HFF-Myc (cell line): Measurements from ENCODE around the gene ANGPTL2.

Source experiments
- DNase-seq: peaks from one replicate; pipeline ENCODE4 v3.0.0-alpha.2; 2011; ENCODE audit warnings: low read depth; ENCODE audit errors: extremely low read depth
- H3K4me3 ChIP-seq: replicated peaks from 2 replicates; pipeline ENCODE4 v1.5.1; 2011; ENCODE audit warnings: low read depth, mild to moderate bottlenecking, control low read depth, low read length
- TF ChIP-seq, protein P1 (sequence below): IDR thresholded peaks from 2 replicates; pipeline ENCODE4 v1.5.1; 2012; ENCODE audit warnings: mild to moderate bottlenecking, low read depth, low read length, control low read depth; ENCODE audit errors: missing control alignments

The ANGPTL2 gene

DNA sequence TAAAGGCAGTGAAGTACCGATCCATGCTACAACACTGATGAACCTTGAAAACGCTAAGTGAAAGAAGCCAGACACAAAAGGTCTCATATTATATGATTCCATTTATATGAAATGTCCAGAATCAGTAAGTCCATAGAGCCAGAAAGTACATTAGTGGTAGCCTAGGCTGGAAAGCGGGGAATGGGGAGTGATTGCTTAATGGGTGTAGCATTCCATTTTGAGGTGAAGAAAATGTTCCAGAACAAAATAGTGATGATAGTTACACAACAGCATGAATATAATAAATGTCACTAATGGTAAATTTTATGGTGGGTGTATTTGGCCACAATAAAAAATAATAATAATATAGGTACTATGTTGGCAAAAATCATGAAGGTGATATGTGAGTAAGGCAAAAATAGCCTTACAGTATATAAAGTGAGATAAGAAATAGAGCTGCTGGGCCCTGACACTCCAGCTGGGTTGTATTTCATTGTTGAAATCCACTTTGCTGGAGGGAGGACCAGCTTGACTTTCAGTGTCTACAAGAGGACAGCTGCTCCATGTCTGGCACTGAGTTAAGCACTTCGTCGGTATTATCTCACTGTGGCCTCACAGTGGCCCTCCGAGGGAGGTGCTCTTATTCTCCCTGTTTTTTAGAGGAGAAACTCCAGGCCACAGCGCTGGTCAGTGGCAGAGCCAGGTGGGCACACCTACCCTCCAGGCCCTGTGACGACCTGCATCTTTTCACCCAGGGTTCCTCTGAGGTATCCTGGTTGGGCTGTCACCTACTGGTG lies 22.4 kb upstream of the ANGPTL2 start:
- TF ChIP-seq, protein P1, sequence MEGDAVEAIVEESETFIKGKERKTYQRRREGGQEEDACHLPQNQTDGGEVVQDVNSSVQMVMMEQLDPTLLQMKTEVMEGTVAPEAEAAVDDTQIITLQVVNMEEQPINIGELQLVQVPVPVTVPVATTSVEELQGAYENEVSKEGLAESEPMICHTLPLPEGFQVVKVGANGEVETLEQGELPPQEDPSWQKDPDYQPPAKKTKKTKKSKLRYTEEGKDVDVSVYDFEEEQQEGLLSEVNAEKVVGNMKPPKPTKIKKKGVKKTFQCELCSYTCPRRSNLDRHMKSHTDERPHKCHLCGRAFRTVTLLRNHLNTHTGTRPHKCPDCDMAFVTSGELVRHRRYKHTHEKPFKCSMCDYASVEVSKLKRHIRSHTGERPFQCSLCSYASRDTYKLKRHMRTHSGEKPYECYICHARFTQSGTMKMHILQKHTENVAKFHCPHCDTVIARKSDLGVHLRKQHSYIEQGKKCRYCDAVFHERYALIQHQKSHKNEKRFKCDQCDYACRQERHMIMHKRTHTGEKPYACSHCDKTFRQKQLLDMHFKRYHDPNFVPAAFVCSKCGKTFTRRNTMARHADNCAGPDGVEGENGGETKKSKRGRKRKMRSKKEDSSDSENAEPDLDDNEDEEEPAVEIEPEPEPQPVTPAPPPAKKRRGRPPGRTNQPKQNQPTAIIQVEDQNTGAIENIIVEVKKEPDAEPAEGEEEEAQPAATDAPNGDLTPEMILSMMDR, result no peak
- DNase-seq, result no peak
- H3K4me3 ChIP-seq, result no peak overlapping the region

DNA sequence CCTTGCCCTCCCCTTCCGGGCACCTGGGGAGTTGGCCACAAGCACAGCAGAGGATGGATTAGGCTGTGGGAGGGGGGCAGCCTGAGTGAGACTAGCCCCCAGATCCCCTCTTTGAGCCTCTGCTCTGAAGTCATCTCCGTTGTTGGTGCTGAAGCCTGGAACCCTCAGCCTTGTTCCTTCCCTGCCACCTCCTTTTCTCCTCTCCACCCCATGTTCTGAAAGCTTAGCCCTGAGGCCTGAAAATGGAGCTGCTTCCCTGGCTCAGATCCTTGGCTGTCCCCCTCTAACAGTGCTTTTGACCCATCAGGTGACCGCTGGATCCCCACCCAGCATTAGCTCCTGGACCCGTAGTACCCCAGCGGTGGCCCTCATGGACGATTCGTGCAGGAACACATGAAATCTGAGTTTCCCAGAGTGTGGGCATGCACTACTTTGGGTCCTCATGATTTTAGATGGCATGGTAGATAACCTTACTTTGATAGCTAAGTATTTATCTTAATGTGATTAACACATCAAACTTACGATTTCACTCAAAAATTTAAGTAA lies 21.6 kb upstream of the ANGPTL2 start:
- H3K4me3 ChIP-seq, result no peak overlapping the region
- TF ChIP-seq, protein P1, result no peak
- DNase-seq, result no peak

DNA sequence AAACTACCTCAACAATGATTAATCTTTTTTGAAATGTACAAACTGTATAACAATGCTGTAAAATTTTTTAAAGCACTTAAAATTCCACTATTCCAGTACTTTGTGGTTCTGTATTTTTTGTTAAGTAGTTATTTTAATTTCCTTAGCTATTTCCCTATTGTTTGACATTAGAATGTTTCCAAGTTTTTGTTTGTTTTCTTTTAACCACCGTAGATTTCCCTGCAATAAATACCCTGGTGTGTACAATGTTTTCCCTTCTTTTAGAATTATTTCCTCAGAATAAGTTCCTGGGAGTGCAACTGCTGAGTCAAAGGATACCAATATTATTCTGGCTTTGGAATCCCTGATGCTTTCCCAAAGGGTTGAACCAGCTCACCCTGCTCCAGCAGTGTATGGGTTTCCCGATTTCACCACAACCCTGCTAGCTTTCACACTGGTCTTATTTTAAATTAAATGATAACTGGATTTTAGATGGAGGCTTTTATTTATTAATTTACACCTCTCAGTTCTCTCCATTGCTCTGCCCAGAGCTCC lies 20.6 kb upstream of the ANGPTL2 start:
- TF ChIP-seq, protein P1, result no peak
- no peak overlapping the region for H3K4me3 ChIP-seq
- no peak for DNase-seq

DNA sequence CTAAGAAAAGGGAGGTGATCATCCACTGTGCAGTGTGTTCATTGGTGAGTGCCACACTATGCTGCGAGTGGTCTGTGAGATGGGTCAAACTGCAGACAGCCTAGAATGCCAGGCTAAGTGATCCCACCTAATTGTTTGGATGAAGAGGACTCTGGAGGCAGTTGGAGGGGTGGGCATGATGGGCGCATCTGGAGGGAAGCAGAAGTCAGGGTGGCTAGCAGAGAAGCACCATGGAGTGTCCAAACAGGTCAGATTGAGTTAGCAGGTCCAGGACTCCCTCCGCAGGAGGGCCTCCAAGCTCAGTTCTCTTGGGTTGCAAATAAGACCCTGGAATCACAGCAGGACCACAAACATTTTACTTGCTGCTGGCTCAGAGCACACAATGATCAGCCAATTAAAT lies 19.9 kb upstream of the ANGPTL2 start:
- TF ChIP-seq, protein P1, result no peak
- no peak overlapping the region for H3K4me3 ChIP-seq
- no peak for DNase-seq

DNA sequence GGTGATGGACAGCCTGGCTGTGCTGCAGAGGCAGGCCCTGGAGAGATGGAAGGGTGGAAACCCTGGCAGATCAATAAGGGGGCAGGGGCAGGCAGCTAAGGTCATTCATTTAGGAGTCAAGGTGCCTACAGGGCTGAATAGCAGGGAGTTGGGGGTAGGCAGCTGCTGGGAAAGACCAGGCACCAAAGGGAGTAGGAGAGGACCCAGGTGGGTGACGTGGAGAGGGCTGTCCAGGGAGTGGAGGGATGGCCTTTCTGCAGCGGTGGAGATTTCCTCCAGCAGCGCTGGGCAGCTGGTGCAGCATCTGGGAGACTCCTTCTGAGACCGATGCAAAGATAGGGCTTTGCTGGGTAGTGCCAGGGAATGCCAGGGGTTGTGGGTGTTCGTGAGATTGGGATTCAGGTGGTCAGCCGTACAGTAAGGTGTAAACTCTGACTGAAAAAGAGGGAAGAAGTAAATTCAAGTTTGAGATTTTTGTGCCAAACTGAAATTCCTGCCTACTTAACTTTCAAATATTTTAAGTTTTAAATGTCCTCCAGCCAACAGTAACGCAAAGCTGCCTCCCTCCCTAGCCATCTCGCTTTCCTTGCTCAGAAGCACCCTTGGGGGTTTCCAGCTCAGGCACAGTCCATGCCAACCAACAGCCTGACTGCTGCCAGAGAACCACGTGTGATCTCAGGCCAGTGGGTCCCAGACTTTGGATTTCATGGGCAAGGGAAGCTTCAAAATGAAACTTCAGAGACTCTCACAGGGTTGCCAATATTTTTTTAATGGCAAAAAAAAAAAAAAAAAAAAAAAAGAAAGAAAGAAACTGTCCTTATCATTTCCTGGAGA lies 18.6 kb upstream of the ANGPTL2 start:
- DNase-seq, result no peak
- TF ChIP-seq, protein P1, result no peak

DNA sequence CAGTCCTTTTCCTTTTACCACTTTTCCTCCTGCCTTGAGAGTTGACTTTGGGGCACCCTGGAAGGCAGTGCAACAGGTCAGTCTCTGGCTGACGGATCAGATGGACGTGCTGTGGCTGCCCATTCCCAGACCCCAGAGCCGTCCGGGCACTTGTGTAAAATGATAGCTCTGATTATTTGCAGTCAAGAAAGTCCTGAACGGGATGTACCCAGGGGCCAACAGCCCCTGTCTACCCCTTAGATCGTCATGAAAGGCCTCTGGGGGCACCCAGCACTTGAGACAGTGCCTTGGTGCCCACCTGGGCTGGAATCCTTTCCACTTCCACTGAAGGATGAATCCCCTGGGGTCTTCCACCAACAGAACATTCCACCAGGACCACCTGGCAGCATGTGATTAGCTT lies 17.7 kb upstream of the ANGPTL2 start:
- DNase-seq, result no peak
- no peak overlapping the region for H3K4me3 ChIP-seq
- TF ChIP-seq, protein P1, result no peak

More for the DNA sequence above, 18.6 kb upstream of the ANGPTL2 start:
- H3K4me3 ChIP-seq, result no peak overlapping the region
